GM04504 (cell line): ENCODE measurements around the gene TBX6.
"Not testable (repeated sequence)": the region's sequence is repeated elsewhere in the genome, so short reads cannot be mapped to it uniquely, and the experiment has no call there.

Experiments
- DNase-seq: peaks from one replicate; pipeline ENCODE4 v3.0.0-alpha.2; 2012; ENCODE audit warnings: low read depth

The TBX6 gene

GRCh38 chr16:30065943-30066760, 25.6 kb downstream of the TBX6 start:
- DNase-seq, result no peak

GRCh38 chr16:30065102-30065942, 26.4 kb downstream of the TBX6 start, which contains the start of gene ALDOA:
Gene ALDOA (plus strand): TSS chr16:30065760. CDS start chr16:30066898, 1,138 bp downstream.
- peak; percentile 98 for DNase-seq

- no peak for DNase-seq
Observed at GRCh38 chr16:30064729-30065101, 27.0 kb downstream of the TBX6 start.

GRCh38 chr16:30063893-30064728, 27.6 kb downstream of the TBX6 start:
- no peak for DNase-seq

- DNase-seq, result no peak
Observed at GRCh38 chr16:30063278-30063892, 28.3 kb downstream of the TBX6 start.

- no peak for DNase-seq
Observed at GRCh38 chr16:30060836-30061554, 30.7 kb downstream of the TBX6 start.

GRCh38 chr16:30060346-30060745, 31.4 kb downstream of the TBX6 start:
- DNase-seq, result no peak

- no peak for DNase-seq
Observed at GRCh38 chr16:30054959-30055553, 36.7 kb downstream of the TBX6 start.

- no peak for DNase-seq
Observed at GRCh38 chr16:30054451-30054850, 37.3 kb downstream of the TBX6 start.

- no peak for DNase-seq
Observed at GRCh38 chr16:30053376-30054015, 38.2 kb downstream of the TBX6 start.

GRCh38 chr16:30052671-30053372, 38.9 kb downstream of the TBX6 start:
- peak; percentile 78 for DNase-seq

GRCh38 chr16:30051518-30051917, 40.2 kb downstream of the TBX6 start:
- no peak for DNase-seq

GRCh38 chr16:30049871-30050270, 41.9 kb downstream of the TBX6 start:
- DNase-seq, result no peak

- no peak for DNase-seq
Observed at GRCh38 chr16:30046588-30046987, 45.1 kb downstream of the TBX6 start.

- no peak for DNase-seq
Observed at GRCh38 chr16:30046178-30046577, 45.5 kb downstream of the TBX6 start.

GRCh38 chr16:30041841-30042240, 49.9 kb downstream of the TBX6 start:
- DNase-seq, result no peak

- DNase-seq, result not testable (repeated sequence)
Observed at GRCh38 chr16:30040690-30041089, 51.0 kb downstream of the TBX6 start.

GRCh38 chr16:30040221-30040620, 51.5 kb downstream of the TBX6 start:
- no peak for DNase-seq
